NCI-H345 treated with DMSO at 0.1 percent for 48 hours (cell line): ENCODE measurements around the gene SERINC2.
A peak's percentile ranks its signal among the peaks of the same experiment; 100 is the strongest.
"Not testable (repeated sequence)": the region's sequence is repeated elsewhere in the genome, so short reads cannot be mapped to it uniquely, and the experiment has no call there.

ENCODE experiments used
- DNase-seq: peaks from one replicate; lab custom pipeline; 2025; ENCODE audit not compliant: unreplicated experiment; lab: John Stamatoyannopoulos, UW

Gene SERINC2

DNA sequence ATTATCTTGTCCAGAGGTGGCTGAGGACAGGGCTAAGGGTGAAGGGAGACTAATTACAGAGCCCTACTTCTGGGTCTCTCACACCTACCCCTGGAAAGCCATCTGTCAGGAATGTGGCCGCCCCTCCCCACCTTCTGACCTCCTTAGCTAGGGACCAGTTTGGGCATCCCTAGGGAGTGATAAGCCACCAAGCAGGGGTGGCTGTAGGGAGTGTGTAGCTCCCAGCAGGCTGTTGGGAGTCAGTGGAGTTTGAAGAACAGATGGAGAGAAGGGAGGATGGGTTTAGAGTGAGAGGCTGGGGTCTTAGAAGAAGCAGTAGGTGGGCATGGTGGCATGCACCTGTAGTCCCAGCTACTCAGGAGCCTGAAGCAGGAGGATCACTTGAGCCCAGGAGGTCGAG is 808 bp upstream of the SERINC2 start:
- DNase-seq = no peak

GRCh38 chr1:31413405-31414001 is 490 bp downstream of the SERINC2 start:
- DNase-seq = peak; percentile 25

DNA sequence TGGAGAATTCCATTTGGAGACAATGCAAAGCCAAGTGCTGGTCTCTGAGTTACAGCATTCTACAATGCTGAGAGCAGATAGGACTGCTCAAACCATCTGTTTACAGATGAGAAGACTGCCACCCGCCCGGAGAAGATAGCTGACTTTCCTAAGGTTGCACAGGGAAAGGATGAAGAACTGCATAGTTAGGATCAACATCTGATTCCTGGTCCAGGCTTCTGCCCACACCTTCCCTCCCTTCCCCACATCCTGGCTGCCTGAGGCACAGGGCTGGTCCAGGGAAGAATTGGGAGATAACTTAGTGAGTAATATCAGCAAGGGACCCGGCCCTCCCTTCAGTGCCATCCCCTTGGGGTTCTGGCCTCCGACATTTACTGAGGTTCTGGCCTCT is 2.0 kb downstream of the SERINC2 start:
- DNase-seq = no peak

GRCh38 chr1:31415658-31416057 is 2.6 kb downstream of the SERINC2 start:
- DNase-seq = no peak

- DNase-seq = no peak
Measured at GRCh38 chr1:31416101-31416736, 3.2 kb downstream of the SERINC2 start.

DNA sequence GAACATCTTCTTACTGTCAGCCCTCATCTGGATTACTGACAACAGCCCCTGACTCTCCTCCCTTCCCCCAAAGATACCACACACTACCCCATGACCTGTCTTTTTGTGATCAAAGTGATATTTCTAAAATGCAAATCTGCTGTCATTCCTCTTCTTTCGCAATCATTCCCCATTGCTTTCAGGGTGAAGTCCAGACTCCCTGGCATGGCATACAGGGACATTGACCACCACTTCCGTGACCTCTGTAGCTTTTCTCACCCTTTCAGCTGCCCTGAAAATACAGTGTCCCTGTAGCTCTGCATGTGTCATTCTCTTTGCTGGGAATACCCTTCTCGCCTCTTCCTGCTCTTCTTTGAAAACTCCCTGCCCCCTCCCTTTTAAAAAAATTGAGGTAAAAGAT is 4.1 kb downstream of the SERINC2 start:
- DNase-seq = no peak

GRCh38 chr1:31418626-31419323 is 5.8 kb downstream of the SERINC2 start:
- DNase-seq = no peak

DNA sequence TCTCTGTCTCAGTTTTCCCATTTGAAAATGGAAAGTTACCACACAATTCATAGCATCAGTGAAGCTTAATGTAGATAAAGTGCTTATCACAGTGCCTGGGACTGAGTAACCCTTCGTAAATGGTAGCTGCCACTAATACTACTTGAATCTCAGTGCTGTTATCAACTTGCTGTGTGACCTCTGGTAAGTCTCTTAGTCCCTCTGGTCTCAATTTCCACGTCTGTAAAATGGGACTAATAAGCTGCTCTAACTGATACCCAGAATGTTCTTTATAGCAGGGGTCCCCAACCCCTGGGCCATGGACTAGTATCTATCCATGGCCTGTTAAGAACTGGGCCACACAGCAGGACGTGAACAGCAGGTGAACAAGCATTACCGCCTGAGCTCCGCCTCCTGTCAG is 7.7 kb downstream of the SERINC2 start:
- no peak for DNase-seq

GRCh38 chr1:31421371-31422040 is 8.5 kb downstream of the SERINC2 start:
- no peak for DNase-seq

DNA sequence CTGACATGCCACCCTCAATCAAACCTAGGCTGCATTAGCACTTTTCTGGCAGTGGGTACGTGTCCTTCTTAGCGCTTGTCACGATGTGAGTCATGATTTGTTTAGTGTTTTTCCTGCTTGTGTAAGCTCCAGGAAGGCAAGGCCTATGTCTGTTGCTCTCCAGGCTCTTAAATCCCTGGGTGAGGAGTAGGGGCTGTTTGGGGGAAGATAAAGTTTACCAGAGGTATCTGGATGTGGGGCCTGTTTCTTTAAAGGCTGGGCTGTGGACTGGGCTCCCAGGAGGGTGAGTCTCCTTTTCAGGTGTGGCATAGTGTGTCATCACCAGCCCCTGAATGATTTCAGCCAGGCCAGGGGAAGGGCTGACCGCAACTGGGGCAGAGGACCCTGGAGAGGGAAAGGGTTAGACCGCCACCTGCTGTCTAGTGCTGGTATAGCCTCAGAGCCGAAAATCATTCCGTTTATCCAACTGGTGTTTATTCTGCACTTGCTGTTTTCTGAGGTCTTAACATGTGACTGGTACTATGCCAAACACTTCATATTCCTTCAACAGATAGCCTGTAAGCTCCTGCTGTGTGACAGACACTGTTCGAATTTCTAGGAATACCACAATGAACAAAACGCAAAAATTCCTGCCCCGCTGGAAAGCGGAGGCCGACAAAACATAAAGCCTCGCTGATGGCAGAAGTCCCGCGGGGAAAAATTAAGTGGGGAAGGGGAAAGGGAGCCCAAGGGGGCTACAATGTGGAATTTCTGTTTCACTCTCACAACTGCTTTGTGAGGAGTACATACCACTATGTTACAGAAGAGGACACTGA is 9.7 kb downstream of the SERINC2 start:
- peak; percentile 32 for DNase-seq

DNA sequence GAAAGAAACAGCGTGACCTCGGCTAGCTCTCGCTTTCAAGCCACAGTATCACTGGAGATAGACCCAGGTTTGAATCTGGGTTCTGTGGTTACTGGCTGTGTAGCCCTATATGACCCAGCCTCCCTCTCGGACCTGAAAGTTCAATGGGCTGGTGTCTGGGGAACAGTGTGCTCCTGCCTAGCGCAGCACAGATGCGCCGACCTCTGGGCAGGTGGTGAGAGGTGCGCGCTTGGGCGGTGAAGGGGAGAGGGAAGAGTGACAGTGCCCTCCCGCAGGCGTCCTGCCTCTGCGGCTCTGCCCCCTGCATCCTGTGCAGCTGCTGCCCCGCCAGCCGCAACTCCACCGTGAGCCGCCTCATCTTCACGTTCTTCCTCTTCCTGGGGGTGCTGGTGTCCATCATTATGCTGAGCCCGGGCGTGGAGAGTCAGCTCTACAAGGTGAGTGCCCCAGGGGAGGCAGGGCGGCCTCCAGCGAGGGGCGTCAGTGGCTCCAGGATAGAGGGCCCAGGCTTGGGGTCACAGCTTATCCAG is 10.5 kb downstream of the SERINC2 start:
- DNase-seq = no peak

DNA sequence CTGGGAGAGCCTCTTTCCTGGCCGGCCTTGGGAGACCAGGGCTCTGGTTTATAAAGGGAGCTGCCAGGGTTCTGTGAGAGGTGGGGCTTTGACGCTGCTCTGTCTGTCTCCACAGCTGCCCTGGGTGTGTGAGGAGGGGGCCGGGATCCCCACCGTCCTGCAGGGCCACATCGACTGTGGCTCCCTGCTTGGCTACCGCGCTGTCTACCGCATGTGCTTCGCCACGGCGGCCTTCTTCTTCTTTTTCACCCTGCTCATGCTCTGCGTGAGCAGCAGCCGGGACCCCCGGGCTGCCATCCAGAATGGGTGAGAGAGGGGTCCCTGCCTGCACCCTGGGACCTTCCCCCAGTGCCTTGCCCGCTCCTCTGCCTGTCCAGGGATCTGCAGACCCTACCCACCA is 11.6 kb downstream of the SERINC2 start:
- no peak for DNase-seq

GRCh38 chr1:31425301-31426081 is 12.5 kb downstream of the SERINC2 start:
- no peak for DNase-seq

DNA sequence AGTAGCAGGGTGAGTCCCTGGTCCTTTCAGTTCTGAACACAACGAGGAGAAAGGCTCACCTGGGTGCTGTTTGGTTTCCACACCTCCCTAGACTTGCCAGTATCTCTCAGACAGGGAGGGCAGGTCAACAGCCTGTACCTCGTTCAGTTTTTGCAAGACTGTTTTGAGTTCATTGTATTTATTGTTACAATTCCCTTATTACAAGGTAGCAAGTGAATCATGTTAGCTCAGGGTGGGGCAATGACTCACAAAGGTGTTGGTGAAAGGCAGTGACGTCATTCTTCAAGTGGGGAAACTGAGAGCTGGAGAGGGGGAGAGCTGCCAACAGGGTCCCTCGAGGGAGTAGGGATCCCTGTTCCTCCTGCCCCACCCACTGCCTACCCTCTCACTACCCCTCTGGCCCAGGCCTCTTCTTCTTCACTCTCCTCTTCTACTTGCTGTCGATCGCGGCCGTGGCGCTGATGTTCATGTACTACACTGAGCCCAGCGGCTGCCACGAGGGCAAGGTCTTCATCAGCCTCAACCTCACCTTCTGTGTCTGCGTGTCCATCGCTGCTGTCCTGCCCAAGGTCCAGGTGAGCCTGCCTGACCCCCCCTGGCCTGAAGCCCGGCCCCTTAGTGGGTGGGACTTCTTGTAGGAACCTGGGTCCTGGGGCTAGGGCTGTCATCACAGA is 13.4 kb downstream of the SERINC2 start:
- no peak for DNase-seq

DNA sequence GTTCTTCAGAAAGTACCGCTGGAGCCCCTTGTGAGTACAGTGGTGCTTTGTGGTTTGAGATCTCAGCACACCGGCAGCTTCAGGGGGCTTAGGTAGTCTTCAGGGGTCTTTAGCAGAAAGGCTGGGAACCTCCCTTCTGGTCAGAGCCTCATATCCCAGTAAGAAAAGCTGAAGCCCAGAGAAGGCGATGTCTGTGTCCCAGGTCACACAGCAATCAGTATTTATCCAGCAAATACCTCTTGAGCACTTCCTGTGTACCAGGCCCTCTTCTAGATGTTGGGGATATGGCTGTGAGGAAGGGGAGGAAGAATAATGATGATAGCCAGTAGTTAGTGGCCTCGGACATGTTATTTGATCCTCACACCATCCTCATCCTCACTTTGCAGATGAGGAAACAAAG is 14.3 kb downstream of the SERINC2 start:
- DNase-seq = no peak

DNA sequence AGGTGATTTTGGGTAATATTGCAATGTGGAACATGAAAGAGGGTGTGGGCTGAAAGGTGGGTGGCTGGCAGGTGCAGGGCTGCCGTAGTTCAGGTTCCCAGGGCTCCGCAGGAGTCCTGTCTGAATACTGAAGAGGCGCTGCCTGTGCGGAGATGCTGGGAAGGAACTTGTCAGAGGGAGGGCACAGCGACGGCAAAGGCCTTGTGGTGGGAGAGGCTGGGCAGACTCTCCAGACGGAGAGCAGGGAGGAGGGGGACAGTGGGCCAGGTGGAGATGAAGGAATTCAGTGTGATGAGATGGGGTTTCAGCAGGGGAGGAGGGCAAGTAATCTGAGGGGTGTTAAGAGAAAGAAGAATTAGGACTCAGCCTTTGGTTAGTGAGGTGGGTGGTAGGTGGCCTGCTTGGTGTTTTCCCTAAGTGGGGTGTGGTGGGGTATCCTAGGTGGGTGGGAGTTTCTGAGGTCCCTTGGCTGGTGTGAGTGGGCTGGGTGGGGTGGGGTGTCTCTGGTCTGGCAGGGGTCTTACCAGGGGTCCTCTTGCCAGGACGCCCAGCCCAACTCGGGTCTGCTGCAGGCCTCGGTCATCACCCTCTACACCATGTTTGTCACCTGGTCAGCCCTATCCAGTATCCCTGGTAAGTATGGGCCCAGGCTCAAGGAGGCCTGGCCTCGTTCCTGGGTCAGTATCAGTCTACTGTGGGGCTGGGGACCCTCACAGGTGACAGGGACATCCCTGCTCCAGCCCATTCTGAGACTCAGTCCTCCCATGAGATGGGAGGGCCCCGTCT is 15.6 kb downstream of the SERINC2 start:
- DNase-seq = no peak

DNA sequence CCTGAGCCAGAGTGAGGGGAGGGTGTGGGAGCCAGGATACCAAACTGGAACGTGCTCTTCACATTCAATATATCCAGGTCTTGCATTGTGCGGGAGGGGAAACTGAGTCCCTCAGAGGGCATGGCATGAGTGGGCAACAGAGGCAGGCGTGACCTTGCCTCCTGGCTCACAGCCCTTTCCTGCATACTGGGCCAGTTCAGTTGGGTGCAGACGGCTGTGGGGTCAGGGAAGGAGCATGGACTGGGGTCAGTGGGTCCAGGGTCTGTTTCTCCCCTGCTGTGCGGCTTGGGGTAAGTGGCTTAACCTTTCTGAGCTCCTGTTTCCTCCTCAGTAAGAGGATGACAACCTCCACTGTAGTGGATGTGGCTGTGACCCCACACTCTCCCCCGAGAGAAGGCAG is 16.6 kb downstream of the SERINC2 start:
- DNase-seq = no peak

GRCh38 chr1:31431351-31432257 is 18.6 kb downstream of the SERINC2 start:
- not testable (repeated sequence) for DNase-seq
